A549 (cell line): ENCODE measurements around the gene SF3B5.

Source experiments
- BHLHE40 ChIP-seq: IDR thresholded peaks from 2 replicates; pipeline ENCODE4 v1.6.1; 2012; ENCODE audit warnings: low read depth, low read length, inconsistent platforms
- CTCF ChIP-seq: fragments of >200 bp; sonication (Bioruptor Twin); formaldehyde crosslinking; IDR thresholded peaks from 3 replicates; pipeline ENCODE4 v1.5.1; 2016
- NPAS2 ChIP-seq: fragments of 250-450 bp; sonication (Bioruptor Pico); IDR thresholded peaks from 2 replicates; pipeline ENCODE4 v1.8.0; 2022; ENCODE audit warnings: mild to moderate bottlenecking, moderate library complexity, borderline replicate concordance
- PHF8 ChIP-seq: fragments of 200-600 bp; sonication (generic); IDR thresholded peaks from 2 replicates; pipeline ENCODE4 v1.6.1; 2016; ENCODE audit warnings: low read depth, mild to moderate bottlenecking, antibody characterized with exemption, moderate library complexity, borderline replicate concordance
- RAD21 ChIP-seq, 2 experiments: fragments of >200 bp in 1 of 2; sonication (Bioruptor Twin) in 1 of 2; formaldehyde crosslinking in 1 of 2; IDR thresholded peaks in 1 of 2; conservative IDR thresholded peaks in 1 of 2; 2 replicates in 1 of 2; 3 replicates in 1 of 2; pipeline ENCODE4 v1.6.1; 2012 to 2018; ENCODE audit warnings: inconsistent platforms in 1 of 2
- TF ChIP-seq, protein P1 (sequence below): IDR thresholded peaks from 2 replicates; pipeline ENCODE4 v1.6.1; 2012

GRCh38 chr6:144103026-144103563, 7.7 kb upstream of the SF3B5 start:
- TF ChIP-seq PHF8 (no peak), RAD21 (conservative IDR thresholded peaks at IDR 0.05 in 1 of 2, IDR thresholded peaks at IDR 0.05 in 1 of 2) (no peak), BHLHE40 (no peak), CTCF (no peak), NPAS2 (no peak)
- TF ChIP-seq, protein P1, sequence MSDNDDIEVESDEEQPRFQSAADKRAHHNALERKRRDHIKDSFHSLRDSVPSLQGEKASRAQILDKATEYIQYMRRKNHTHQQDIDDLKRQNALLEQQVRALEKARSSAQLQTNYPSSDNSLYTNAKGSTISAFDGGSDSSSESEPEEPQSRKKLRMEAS = no peak
